22Rv1 (cell line): ENCODE results near the gene TACSTD2.

Source experiments
- ZFX ChIP-seq: fragments of 450-650 bp; IDR thresholded peaks from 2 replicates; pipeline ENCODE4 v1.6.1; 2017; ENCODE audit warnings: antibody characterized with exemption, borderline replicate concordance
- TF ChIP-seq, protein P1 (sequence below): fragments of 450-650 bp; IDR thresholded peaks from 2 replicates; pipeline ENCODE4 v1.5.1; 2017; ENCODE audit warnings: mild to moderate bottlenecking

DNA sequence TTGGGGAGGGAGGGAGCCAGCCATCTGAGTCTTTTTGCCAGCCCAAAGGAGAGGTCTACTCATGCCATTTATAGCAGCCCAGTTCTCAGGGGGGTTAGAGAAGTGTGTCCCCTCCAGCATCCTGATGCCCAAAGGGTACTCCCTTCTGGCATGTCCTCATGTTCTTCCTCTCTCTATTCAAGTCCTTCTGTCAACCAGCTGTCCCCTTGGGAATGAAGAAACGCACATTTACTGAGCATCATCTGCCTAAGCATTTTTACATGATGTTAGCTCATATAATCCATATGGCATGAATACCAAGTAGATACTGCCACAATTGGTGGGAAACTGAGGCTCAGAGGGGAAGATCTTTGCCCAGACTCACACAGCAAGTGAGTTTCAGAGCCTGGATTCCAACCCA lies 14.8 kb upstream of the TACSTD2 start:
- TF ChIP-seq, protein P1, sequence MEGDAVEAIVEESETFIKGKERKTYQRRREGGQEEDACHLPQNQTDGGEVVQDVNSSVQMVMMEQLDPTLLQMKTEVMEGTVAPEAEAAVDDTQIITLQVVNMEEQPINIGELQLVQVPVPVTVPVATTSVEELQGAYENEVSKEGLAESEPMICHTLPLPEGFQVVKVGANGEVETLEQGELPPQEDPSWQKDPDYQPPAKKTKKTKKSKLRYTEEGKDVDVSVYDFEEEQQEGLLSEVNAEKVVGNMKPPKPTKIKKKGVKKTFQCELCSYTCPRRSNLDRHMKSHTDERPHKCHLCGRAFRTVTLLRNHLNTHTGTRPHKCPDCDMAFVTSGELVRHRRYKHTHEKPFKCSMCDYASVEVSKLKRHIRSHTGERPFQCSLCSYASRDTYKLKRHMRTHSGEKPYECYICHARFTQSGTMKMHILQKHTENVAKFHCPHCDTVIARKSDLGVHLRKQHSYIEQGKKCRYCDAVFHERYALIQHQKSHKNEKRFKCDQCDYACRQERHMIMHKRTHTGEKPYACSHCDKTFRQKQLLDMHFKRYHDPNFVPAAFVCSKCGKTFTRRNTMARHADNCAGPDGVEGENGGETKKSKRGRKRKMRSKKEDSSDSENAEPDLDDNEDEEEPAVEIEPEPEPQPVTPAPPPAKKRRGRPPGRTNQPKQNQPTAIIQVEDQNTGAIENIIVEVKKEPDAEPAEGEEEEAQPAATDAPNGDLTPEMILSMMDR: no peak
- TF ChIP-seq ZFX: no peak
